Keratinocyte (primary cell): ENCODE results near the gene RMP24.

ENCODE experiments used
- CTCF ChIP-seq, 3 experiments: IDR thresholded peaks in 1 of 3; conservative IDR thresholded peaks in 1 of 3; optimal IDR thresholded peaks in 1 of 3; 2 replicates in 2 of 3; 3 replicates in 1 of 3; pipeline versions ENCODE3 to v1.5.1; 2011; ENCODE audit warnings: low read length in 3 of 3, mild to moderate bottlenecking in 3 of 3, moderate library complexity in 2 of 3, control low read depth in 1 of 3, inconsistent platforms in 1 of 3; ENCODE audit not compliant: insufficient read depth in 2 of 3; ENCODE audit errors: extremely low read depth in 1 of 3
- EZH2 ChIP-seq: IDR thresholded peaks from one replicate; pipeline ENCODE4 v1.6.1; 2012; ENCODE audit warnings: inconsistent platforms, mild to moderate bottlenecking, low read length, moderate library complexity

DNA sequence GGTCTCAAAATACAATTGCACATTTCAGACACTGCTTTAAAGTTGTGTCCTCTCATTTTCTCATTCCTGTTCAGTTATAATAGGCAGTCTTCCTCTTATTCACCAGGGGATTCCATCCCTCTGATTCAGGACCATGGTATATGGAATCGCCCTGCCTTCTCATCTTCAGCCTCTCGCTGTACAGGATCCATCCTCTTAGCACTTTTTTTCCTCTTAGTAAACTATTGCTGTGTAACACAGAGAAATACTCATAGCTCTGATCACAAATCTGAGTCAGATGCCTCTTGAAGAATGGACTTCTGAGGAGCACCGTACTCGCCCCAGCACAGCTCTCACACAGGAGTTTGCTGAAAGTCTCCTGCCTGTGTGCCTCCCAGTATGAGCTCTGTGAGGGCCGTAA is 11.3 kb downstream of the RMP24 start:
- TF ChIP-seq CTCF (optimal IDR thresholded peaks at IDR 0.05 in 1 of 3, IDR thresholded peaks at IDR 0.05 in 1 of 3, conservative IDR thresholded peaks at IDR 0.05 in 1 of 3; ENCODE audit: extremely low read depth in 1 of 3, insufficient read depth in 2 of 3, low read length in 3 of 3) (no peak), EZH2 (no peak)
